Measurements from ENCODE around the gene SPTBN1. TPM values are rescaled to one million over a fixed set of nuclear protein-coding genes. Genes with fewer than 3 reads are reported as not detected.

SPTBN1 gene
- 100 to 1,000 TPM; 112 to 121 TPM for total RNA-seq
- 10 to 100 TPM in 1 of 2 donors, 1 to 10 TPM in 1; 2.9 to 62.1 TPM for polyA plus RNA-seq

- Histone ChIP-seq H3K4me3 (ENCODE audit: low read length in 2 of 2) (peak within 1 kb of the TSS in 1 of 2 donors; percentile 54), H3K36me3 (ENCODE audit: insufficient read depth, low read length) (no peaks in the 10 kb centered on the region), H3K27me3 (ENCODE audit: insufficient read depth, low read length) (peaks cover 20% of the 10 kb centered on the region), H3K27ac (ENCODE audit: low read depth, low read length) (no peak within 1 kb of the TSS), H3K4me1 (ENCODE audit: insufficient read depth, low read length) (peaks cover 18% of the 10 kb centered on the region), H3K9me3 (ENCODE audit: control insufficient read depth in 1 of 2, low read length in 2 of 2) (no peaks in the 10 kb centered on the region)
- Mint-ChIP-seq H3K36me3 (no peaks in the 10 kb centered on the region), H3K27ac (peak within 1 kb of the TSS in 2 of 7 donors; percentile 12 to 26), H3K4me3 (peak within 1 kb of the TSS; percentile 84 to 94 (median 90)), H3K9me3 (peaks cover 0 to 2% (median 0%) of the 10 kb centered on the region in 8 donors), H3K27me3 (peaks cover 29 to 35% of the 10 kb centered on the region in 2 donors), H3K4me1 (peaks cover 10 to 25% (median 15%) of the 10 kb centered on the region in 4 donors)
- DNase-seq, result peak in 1 of 5 donors; percentile 3
- intact Hi-C loops (cut with micrococcal nuclease), result no loop called here
- ChIA-PET POLR2A (ENCODE audit: partially characterized antibody) (no interaction called here), CTCF (ENCODE audit: partially characterized antibody) (no interaction called here)
Measured at GRCh38 chr2:54455563-54456361, at the start of gene SPTBN1. Gene SPTBN1 (plus strand): TSS chr2:54456327. CDS start chr2:54526419, 70,092 bp downstream.

GRCh38 chr2:54407693-54408092, 48.4 kb upstream of the SPTBN1 start:
- no peak overlapping the region for H3K4me3 ChIP-seq (ENCODE audit: low read length in 2 of 2)
- POLR2A ChIA-PET (ENCODE audit: partially characterized antibody), result no interaction called here
- CTCF ChIA-PET (ENCODE audit: partially characterized antibody), result no interaction called here
- H3K4me3 Mint-ChIP-seq, result no peak overlapping the region
- no peak overlapping the region for H3K27ac Mint-ChIP-seq
- no peaks in the 10 kb centered on the region for H3K27me3 ChIP-seq (ENCODE audit: insufficient read depth, low read length)
- H3K27ac ChIP-seq (ENCODE audit: low read depth, low read length), result no peak overlapping the region
- no peaks in the 10 kb centered on the region for H3K36me3 Mint-ChIP-seq
- no peaks in the 10 kb centered on the region for H3K36me3 ChIP-seq (ENCODE audit: insufficient read depth, low read length)
- no peak for DNase-seq
- H3K4me1 Mint-ChIP-seq, result peaks cover 4 to 14% (median 7%) of the 10 kb centered on the region in 4 donors
- peaks cover 13% of the 10 kb centered on the region for H3K4me1 ChIP-seq (ENCODE audit: insufficient read depth, low read length)
- H3K27me3 Mint-ChIP-seq, result peaks cover 9 to 17% of the 10 kb centered on the region in 2 donors
- H3K9me3 Mint-ChIP-seq, result peaks cover 0 to 3% (median 0%) of the 10 kb centered on the region in 8 donors
- intact Hi-C loops (cut with micrococcal nuclease), result no loop called here
- H3K9me3 ChIP-seq (ENCODE audit: control insufficient read depth in 1 of 2, low read length in 2 of 2), result no peaks in the 10 kb centered on the region

- DNase-seq, result no peak
- Mint-ChIP-seq H3K27me3 (peaks cover 9 to 17% of the 10 kb centered on the region in 2 donors), H3K9me3 (peaks cover 0 to 3% (median 0%) of the 10 kb centered on the region in 8 donors), H3K4me3 (no peak overlapping the region), H3K27ac (no peak overlapping the region), H3K4me1 (peaks cover 4 to 12% (median 7%) of the 10 kb centered on the region in 4 donors), H3K36me3 (no peaks in the 10 kb centered on the region)
- peaks cover 12% of the 10 kb centered on the region for H3K4me1 ChIP-seq (ENCODE audit: insufficient read depth, low read length)
- ChIA-PET CTCF (ENCODE audit: partially characterized antibody) (no interaction called here), POLR2A (ENCODE audit: partially characterized antibody) (interaction anchor here (0.6 to 0.7 kb wide), 2 partner anchors 150 to 632 kb away, joined by 3 read pairs; no protein-coding TSS in a partner anchor)
- H3K27ac ChIP-seq (ENCODE audit: low read depth, low read length), result no peak overlapping the region
- no peaks in the 10 kb centered on the region for H3K9me3 ChIP-seq (ENCODE audit: control insufficient read depth in 1 of 2, low read length in 2 of 2)
- H3K36me3 ChIP-seq (ENCODE audit: insufficient read depth, low read length), result no peaks in the 10 kb centered on the region
- no peak overlapping the region for H3K4me3 ChIP-seq (ENCODE audit: low read length in 2 of 2)
- H3K27me3 ChIP-seq (ENCODE audit: insufficient read depth, low read length), result no peaks in the 10 kb centered on the region
- intact Hi-C loops (cut with micrococcal nuclease), result no loop called here
Measured at GRCh38 chr2:54408288-54408687, 47.8 kb upstream of the SPTBN1 start.

- CTCF ChIA-PET (ENCODE audit: partially characterized antibody), result no interaction called here
Measured at GRCh38 chr2:54409752-54410151, 46.4 kb upstream of the SPTBN1 start.

GRCh38 chr2:54411801-54412354, 44.2 kb upstream of the SPTBN1 start:
- intact Hi-C loops (cut with micrococcal nuclease), result no loop called here
- Histone ChIP-seq H3K4me3 (ENCODE audit: low read length in 2 of 2) (no peak overlapping the region), H3K36me3 (ENCODE audit: insufficient read depth, low read length) (no peaks in the 10 kb centered on the region), H3K9me3 (ENCODE audit: control insufficient read depth in 1 of 2, low read length in 2 of 2) (no peaks in the 10 kb centered on the region), H3K4me1 (ENCODE audit: insufficient read depth, low read length) (no peaks in the 10 kb centered on the region), H3K27me3 (ENCODE audit: insufficient read depth, low read length) (no peaks in the 10 kb centered on the region), H3K27ac (ENCODE audit: low read depth, low read length) (no peak overlapping the region)
- ChIA-PET CTCF (ENCODE audit: partially characterized antibody) (no interaction called here), POLR2A (ENCODE audit: partially characterized antibody) (no interaction called here)
- Mint-ChIP-seq H3K4me1 (no peaks in the 10 kb centered on the region), H3K4me3 (no peak overlapping the region), H3K9me3 (peaks cover 0 to 3% (median 0%) of the 10 kb centered on the region in 8 donors), H3K27me3 (peaks cover 9 to 20% of the 10 kb centered on the region in 2 donors), H3K27ac (no peak overlapping the region), H3K36me3 (no peaks in the 10 kb centered on the region)
- no peak for DNase-seq

More at GRCh38 chr2:54409752-54410151, 46.4 kb upstream of the SPTBN1 start:
- Histone ChIP-seq H3K27ac (ENCODE audit: low read depth, low read length) (no peak overlapping the region), H3K4me3 (ENCODE audit: low read length in 2 of 2) (no peak overlapping the region), H3K9me3 (ENCODE audit: control insufficient read depth in 1 of 2, low read length in 2 of 2) (no peaks in the 10 kb centered on the region), H3K36me3 (ENCODE audit: insufficient read depth, low read length) (no peaks in the 10 kb centered on the region), H3K27me3 (ENCODE audit: insufficient read depth, low read length) (no peaks in the 10 kb centered on the region), H3K4me1 (ENCODE audit: insufficient read depth, low read length) (peaks cover under 1% of the 10 kb centered on the region)
- no peak overlapping the region for H3K27ac Mint-ChIP-seq
- DNase-seq, result no peak
- intact Hi-C loops (cut with micrococcal nuclease), result no loop called here
- POLR2A ChIA-PET (ENCODE audit: partially characterized antibody), result no interaction called here
- H3K9me3 Mint-ChIP-seq, result peaks cover 0 to 3% (median 0%) of the 10 kb centered on the region in 8 donors
- peaks cover 0 to under 1% (median under 1%) of the 10 kb centered on the region in 4 donors for H3K4me1 Mint-ChIP-seq
- peaks cover 9 to 17% of the 10 kb centered on the region in 2 donors for H3K27me3 Mint-ChIP-seq
- H3K4me3 Mint-ChIP-seq, result no peak overlapping the region
- no peaks in the 10 kb centered on the region for H3K36me3 Mint-ChIP-seq

GRCh38 chr2:54416166-54416813, 39.8 kb upstream of the SPTBN1 start:
- Mint-ChIP-seq H3K4me3 (no peak overlapping the region), H3K9me3 (peaks cover 0 to 2% (median 0%) of the 10 kb centered on the region in 8 donors), H3K27ac (no peak overlapping the region), H3K4me1 (peaks cover 0 to 3% (median 0%) of the 10 kb centered on the region in 4 donors), H3K36me3 (no peaks in the 10 kb centered on the region), H3K27me3 (peaks cover 8 to 10% of the 10 kb centered on the region in 2 donors)
- H3K4me3 ChIP-seq (ENCODE audit: low read length in 2 of 2), result no peak overlapping the region
- intact Hi-C loops (cut with micrococcal nuclease), result no loop called here
- no peaks in the 10 kb centered on the region for H3K27me3 ChIP-seq (ENCODE audit: insufficient read depth, low read length)
- H3K4me1 ChIP-seq (ENCODE audit: insufficient read depth, low read length), result no peaks in the 10 kb centered on the region
- H3K9me3 ChIP-seq (ENCODE audit: control insufficient read depth in 1 of 2, low read length in 2 of 2), result no peaks in the 10 kb centered on the region
- ChIA-PET CTCF (ENCODE audit: partially characterized antibody) (no interaction called here), POLR2A (ENCODE audit: partially characterized antibody) (no interaction called here)
- no peaks in the 10 kb centered on the region for H3K36me3 ChIP-seq (ENCODE audit: insufficient read depth, low read length)
- DNase-seq, result no peak
- no peak overlapping the region for H3K27ac ChIP-seq (ENCODE audit: low read depth, low read length)

GRCh38 chr2:54416938-54417337, 39.2 kb upstream of the SPTBN1 start:
- no peak overlapping the region for H3K4me3 Mint-ChIP-seq
- Histone ChIP-seq H3K9me3 (ENCODE audit: control insufficient read depth in 1 of 2, low read length in 2 of 2) (no peaks in the 10 kb centered on the region), H3K27me3 (ENCODE audit: insufficient read depth, low read length) (no peaks in the 10 kb centered on the region), H3K27ac (ENCODE audit: low read depth, low read length) (no peak overlapping the region), H3K4me1 (ENCODE audit: insufficient read depth, low read length) (no peaks in the 10 kb centered on the region), H3K36me3 (ENCODE audit: insufficient read depth, low read length) (no peaks in the 10 kb centered on the region), H3K4me3 (ENCODE audit: low read length in 2 of 2) (no peak overlapping the region)
- ChIA-PET CTCF (ENCODE audit: partially characterized antibody) (no interaction called here), POLR2A (ENCODE audit: partially characterized antibody) (no interaction called here)
- peaks cover 4 to 7% (median 5%) of the 10 kb centered on the region in 4 donors for H3K4me1 Mint-ChIP-seq
- no peaks in the 10 kb centered on the region for H3K36me3 Mint-ChIP-seq
- peaks cover 2 to 3% of the 10 kb centered on the region in 2 donors for H3K27me3 Mint-ChIP-seq
- H3K9me3 Mint-ChIP-seq, result peaks cover 0 to 2% (median 0%) of the 10 kb centered on the region in 8 donors
- H3K27ac Mint-ChIP-seq, result no peak overlapping the region
- intact Hi-C loops (cut with micrococcal nuclease), result no loop called here
- no peak for DNase-seq
